HepG2 (cell line): Measurements from ENCODE around the gene EXOC3. TPM values are rescaled to one million over a fixed set of nuclear protein-coding genes. Genes with fewer than 3 reads are reported as not detected.

Source experiments
- ATAC-seq: fragments of 200-7000 bp; cut with Tn5 transposase; 3 replicates; pipeline ENCODE4 v1.9.1; 2020; ENCODE audit warnings: mild to moderate bottlenecking, moderate library complexity
- BruUV-seq: library from RNA; stranded (reverse); fragments of 400-500 nt; replicated peaks from 2 replicates; lab custom pipeline; 2021; lab: Mats Ljungman, UMichigan
- CTCF ChIA-PET: fragments of 300-600 bp; formaldehyde crosslinking; extraction: SDS; loops from one replicate; lab custom pipeline; 2021; ENCODE audit warnings: low total read pairs, inconsistent platforms, low intra/inter-chr PET ratio; lab: Yijun Ruan, JAX
- POLR2A ChIA-PET: fragments of 350-600 bp; sonication (Branson Sonifier 250); formaldehyde crosslinking; loops from one replicate; lab custom pipeline; 2020; ENCODE audit warnings: antibody characterized with exemption, inconsistent platforms; lab: Yijun Ruan, JAX
- DNase-seq: peaks from one replicate; pipeline ENCODE4 v3.0.0-alpha.2; 2015; ENCODE audit warnings: low spot score
- FAIRE-seq: peaks from 3 replicates; lab custom pipeline; 2011; peaks lifted over from hg19 to GRCh38; lab: Jason Lieb, UNC
- H2AFZ ChIP-seq: one replicate; pipeline ENCODE4 v1.6.1; 2011; ENCODE audit warnings: low read length, inconsistent platforms
- H3K27ac ChIP-seq: fragments of 300-600 bp; 3 replicates; pipeline ENCODE4 v1.8.0; 2011; ENCODE audit warnings: mixed run types, mild to moderate bottlenecking, mixed read lengths, low read length, inconsistent platforms; ENCODE audit not compliant: insufficient read depth; ENCODE audit errors: extremely low read length
- H3K27me3 ChIP-seq, 2 experiments: fragments of 200-600 bp in 1 of 2; 2 replicates in 1 of 2; 3 replicates in 1 of 2; pipeline versions ENCODE4 v1.6.0 to v1.8.0; 2011; ENCODE audit warnings: low read length in 2 of 2, mild to moderate bottlenecking in 2 of 2, moderate library complexity in 2 of 2, inconsistent platforms in 1 of 2; ENCODE audit not compliant: insufficient read depth in 2 of 2, control insufficient read depth in 1 of 2
- H3K36me3 ChIP-seq, 2 experiments: fragments of 200-600 bp in 1 of 2; replicated peaks in 1 of 2; 2 replicates in 1 of 2; 3 replicates in 1 of 2; pipeline versions ENCODE4 v1.5.1 to v1.8.0; 2011; ENCODE audit warnings: low read length in 2 of 2, inconsistent platforms in 1 of 2; ENCODE audit not compliant: insufficient read depth in 2 of 2, control insufficient read depth in 1 of 2
- H3K4me1 ChIP-seq: 2 replicates; pipeline ENCODE4 v1.5.1; 2012; ENCODE audit warnings: low read length, inconsistent platforms; ENCODE audit not compliant: insufficient read depth
- H3K4me2 ChIP-seq: 2 replicates; pipeline ENCODE4 v1.6.0; 2011; ENCODE audit warnings: low read depth, low read length, inconsistent platforms
- H3K4me3 ChIP-seq, 3 experiments: fragments of 200-600 bp in 1 of 3; sonication (generic), shearing (Covaris generic) in 1 of 3; replicated peaks in 1 of 3; 2 replicates each; pipeline ENCODE4 v1.5.1; 2011 to 2016; ENCODE audit warnings: low read length in 3 of 3, inconsistent platforms in 2 of 3, low read depth in 2 of 3, mild to moderate bottlenecking in 2 of 3, control low read depth in 1 of 3, mixed read lengths in 1 of 3; ENCODE audit not compliant: insufficient read depth in 1 of 3
- H3K79me2 ChIP-seq: one replicate; pipeline ENCODE4 v1.6.1; 2011; ENCODE audit warnings: low read length, inconsistent platforms; ENCODE audit not compliant: insufficient read depth
- H3K9ac ChIP-seq: 2 replicates; pipeline ENCODE4 v1.6.0; 2011; ENCODE audit warnings: mild to moderate bottlenecking, low read depth, low read length, inconsistent platforms; ENCODE audit not compliant: insufficient read depth
- H3K9me3 ChIP-seq: 2 replicates; pipeline ENCODE4 v1.5.1; 2012; ENCODE audit warnings: mild to moderate bottlenecking, low read length
- H4K20me1 ChIP-seq: 2 replicates; pipeline ENCODE4 v1.6.0; 2011; ENCODE audit warnings: inconsistent platforms, mild to moderate bottlenecking, low read length, moderate library complexity; ENCODE audit not compliant: insufficient read depth
- ETV5 ChIP-seq: IDR thresholded peaks from 2 replicates; pipeline ENCODE4 v1.6.1; 2018; ENCODE audit warnings: missing biosample characterization, missing genetic modification reagents, inconsistent platforms, borderline replicate concordance
- IKZF1 ChIP-seq: fragments of 450-650 bp; IDR thresholded peaks from 2 replicates; pipeline ENCODE4 v1.7.1; 2016
- KDM2A ChIP-seq: sonication (generic); formaldehyde crosslinking; IDR thresholded peaks from 2 replicates; pipeline ENCODE4 v1.4.0; 2020; ENCODE audit warnings: low read depth, missing genetic modification reagents, borderline replicate concordance
- RNF2 ChIP-seq: fragments of 450-650 bp; conservative IDR thresholded peaks from 2 replicates; pipeline ENCODE4 v1.6.1; 2016; ENCODE audit warnings: low read depth
- ZBTB20 ChIP-seq: sonication (generic); formaldehyde crosslinking; IDR thresholded peaks from 2 replicates; pipeline ENCODE4 v1.8.1; 2023; ENCODE audit warnings: missing genetic modification reagents, low read depth, mild to moderate bottlenecking, borderline replicate concordance
- ZNF383 ChIP-seq: sonication (generic); formaldehyde crosslinking; IDR thresholded peaks from 2 replicates; pipeline ENCODE4 v1.4.0; 2020; ENCODE audit warnings: missing genetic modification reagents, mild to moderate bottlenecking, borderline replicate concordance
- ZNF572 ChIP-seq: sonication (generic); formaldehyde crosslinking; IDR thresholded peaks from 2 replicates; pipeline ENCODE4 v1.5.1; 2020; ENCODE audit warnings: mild to moderate bottlenecking, missing genetic modification reagents
- WGBS: methylation state at CpG from one replicate; pipeline ENCODE4 v1.1.6; 2017; ENCODE audit warnings: low lambda C conversion rate; 5-methylcytosine and 5-hydroxymethylcytosine counted together
- in situ Hi-C: cut with HindIII; loops from 2 replicates; pipeline ENCODE4 v1.10.0; 2017; ENCODE audit warnings: low pct_unique_long_range_greater_than_20kb; ENCODE audit not compliant: extremely low pct_ligation_motif_present
- intact Hi-C: fragments of 100-400 bp; cut with micrococcal nuclease; formaldehyde crosslinking; loops from one replicate; pipeline ENCODE4 v1.10.0; 2022; ENCODE audit not compliant: unreplicated experiment
- polyA plus RNA-seq, 8 experiments: library from polyadenylated mRNA; depleted of rRNA in 3 of 8; stranded (reverse) in 7 of 8; unstranded in 1 of 8; fragments of >200 nt; fragmentation: Illumina TruSeq in 4 of 8; extraction: Trizol in 4 of 8; gene quantifications; 2 replicates each; pipeline versions ENCODE4 v1.2.1 to v1.2.3, GENCODE V29; 2011 to 2016; ENCODE audit warnings: low read depth in 4 of 8, missing spikeins in 1 of 8, mixed read lengths in 1 of 8; ENCODE audit not compliant: insufficient read depth in 1 of 8
- total RNA-seq, 5 experiments: library from RNA; depleted of rRNA; stranded (reverse); fragments of >200 nt; fragmentation: Illumina TruSeq; extraction: Trizol; gene quantifications; 2 replicates each; pipeline ENCODE4 v1.2.3, GENCODE V29; 2016; ENCODE audit warnings: low read depth in 1 of 5
- TF ChIP-seq, protein P1 (sequence below): sonication (generic); formaldehyde crosslinking; IDR thresholded peaks from 2 replicates; pipeline ENCODE4 v1.4.0; 2020; ENCODE audit warnings: missing genetic modification reagents

EXOC3 gene
- total and polyA plus RNA-seq, 2 of the 13 experiments (the other 11 are each of a cell fraction or from before 2014, with no cell fraction given), result 9.2 to 20.5 TPM

DNA sequence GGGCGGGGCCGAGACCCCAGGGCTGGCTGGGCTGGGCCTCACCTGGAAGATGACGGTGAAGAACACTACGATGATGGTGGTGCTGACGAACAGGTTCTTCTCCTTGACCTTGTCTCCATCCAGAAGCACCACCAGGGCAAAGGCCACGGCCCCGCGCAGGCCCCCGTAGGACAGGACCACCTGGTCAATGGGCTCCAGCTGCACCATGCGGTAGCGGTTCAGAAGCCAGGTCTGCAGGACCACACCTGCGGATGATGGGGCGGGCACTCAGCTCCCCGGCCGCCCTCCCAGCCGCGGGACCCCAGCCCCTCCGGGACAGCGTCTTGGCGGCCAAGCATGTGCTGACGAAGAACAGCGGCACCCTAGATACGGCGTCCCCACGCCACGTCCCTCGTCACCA lies 39.5 kb downstream of the EXOC3 start:
- in situ Hi-C loops (no loop called here), intact Hi-C loops (no loop called here)
- DNase-seq (no peak), FAIRE-seq (no peak), ATAC-seq (no peak)
- H3K9ac ChIP-seq, result no peak overlapping the region
- H3K4me2 ChIP-seq, result no peak overlapping the region
- no peaks in the 10 kb centered on the region for H3K36me3 ChIP-seq
- POLR2A ChIA-PET, result no interaction called here
- H3K27ac ChIP-seq, result no peak overlapping the region
- H3K4me3 ChIP-seq, result no peak overlapping the region
- no peaks in the 10 kb centered on the region for H3K9me3 ChIP-seq
- H3K4me1 ChIP-seq, result no peaks in the 10 kb centered on the region
- no peaks in the 10 kb centered on the region for H4K20me1 ChIP-seq
- BruUV-seq, result no TSS peak
- no peak for TF ChIP-seq ZBTB20 (CRISPR knock-in tag)
- no peak for TF ChIP-seq RNF2
- TF ChIP-seq ETV5, result no peak
- TF ChIP-seq ZNF572 (CRISPR knock-in tag), result no peak
- TF ChIP-seq ZNF383 (CRISPR knock-in tag), result no peak
- no peak for TF ChIP-seq IKZF1
- TF ChIP-seq KDM2A (CRISPR knock-in tag), result no peak
- TF ChIP-seq, protein P1, sequence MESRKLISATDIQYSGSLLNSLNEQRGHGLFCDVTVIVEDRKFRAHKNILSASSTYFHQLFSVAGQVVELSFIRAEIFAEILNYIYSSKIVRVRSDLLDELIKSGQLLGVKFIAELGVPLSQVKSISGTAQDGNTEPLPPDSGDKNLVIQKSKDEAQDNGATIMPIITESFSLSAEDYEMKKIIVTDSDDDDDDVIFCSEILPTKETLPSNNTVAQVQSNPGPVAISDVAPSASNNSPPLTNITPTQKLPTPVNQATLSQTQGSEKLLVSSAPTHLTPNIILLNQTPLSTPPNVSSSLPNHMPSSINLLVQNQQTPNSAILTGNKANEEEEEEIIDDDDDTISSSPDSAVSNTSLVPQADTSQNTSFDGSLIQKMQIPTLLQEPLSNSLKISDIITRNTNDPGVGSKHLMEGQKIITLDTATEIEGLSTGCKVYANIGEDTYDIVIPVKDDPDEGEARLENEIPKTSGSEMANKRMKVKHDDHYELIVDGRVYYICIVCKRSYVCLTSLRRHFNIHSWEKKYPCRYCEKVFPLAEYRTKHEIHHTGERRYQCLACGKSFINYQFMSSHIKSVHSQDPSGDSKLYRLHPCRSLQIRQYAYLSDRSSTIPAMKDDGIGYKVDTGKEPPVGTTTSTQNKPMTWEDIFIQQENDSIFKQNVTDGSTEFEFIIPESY (CRISPR knock-in tag), result no peak
- H2AFZ ChIP-seq, result no peak overlapping the region
- CTCF ChIA-PET, result no interaction called here
- H3K27me3 ChIP-seq, result peaks cover 20 to 82% of the 10 kb centered on the region in 2 experiments; a peak in 4 of 5 replicates
- H3K79me2 ChIP-seq, result no peaks in the 10 kb centered on the region
- WGBS, result 88% methylated on average over 5 of the region's 27 CpGs
